BE2C (cell line): ENCODE data around the gene SCN11A.
"Not testable (repeated sequence)": the region's sequence is repeated elsewhere in the genome, so short reads cannot be mapped to it uniquely, and the experiment has no call there.

ENCODE experiments used
- DNase-seq: peaks from one replicate; pipeline ENCODE4 v3.0.0-alpha.2; 2020
- H3K27me3 ChIP-seq: fragments of 250-450 bp; sonication (Bioruptor Pico); 2 replicates; pipeline ENCODE4 v1.5.1; 2020; ENCODE audit warnings: mild to moderate bottlenecking
- H3K36me3 ChIP-seq: fragments of 250-450 bp; sonication (Bioruptor Pico); 2 replicates; pipeline ENCODE4 v1.5.1; 2020; ENCODE audit warnings: mild to moderate bottlenecking
- H3K4me1 ChIP-seq: fragments of 250-450 bp; sonication (Bioruptor Pico); 2 replicates; pipeline ENCODE4 v1.5.1; 2020
- H3K4me3 ChIP-seq: 2 replicates; pipeline ENCODE4 v1.5.1; 2011; ENCODE audit warnings: low read depth, low read length
- H3K9me3 ChIP-seq: fragments of 250-450 bp; sonication (Bioruptor Pico); 2 replicates; pipeline ENCODE4 v1.5.1; 2020
- TF ChIP-seq, protein P1 (sequence below): IDR thresholded peaks from 2 replicates; pipeline ENCODE4 v1.5.1; 2012; ENCODE audit warnings: mild to moderate bottlenecking, low read depth, low read length

SCN11A gene

DNA sequence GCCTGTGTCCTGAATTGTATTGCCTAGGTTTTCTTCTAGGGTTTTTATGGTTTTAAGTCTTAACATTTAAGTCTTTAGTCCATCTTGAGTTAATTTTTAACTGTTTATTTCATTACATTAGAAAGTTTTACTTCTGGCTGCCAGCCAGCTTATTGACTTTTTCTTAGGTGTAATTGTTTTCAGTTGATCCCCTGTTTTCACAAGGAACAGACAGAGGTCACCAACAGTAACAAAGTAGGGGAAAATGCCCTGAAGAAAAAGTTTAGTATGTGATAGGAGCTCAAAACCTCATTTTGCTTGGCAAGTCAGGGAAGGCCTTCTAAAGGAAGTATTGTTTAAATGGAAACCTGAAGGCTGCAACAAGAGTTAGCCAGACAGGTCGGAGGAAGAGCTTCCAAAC lies 10.4 kb upstream of the SCN11A start:
- no peak overlapping the region for H3K4me3 ChIP-seq
- no peak for DNase-seq
- no peaks in the 10 kb centered on the region for H3K4me1 ChIP-seq
- no peaks in the 10 kb centered on the region for H3K36me3 ChIP-seq
- H3K27me3 ChIP-seq, result no peaks in the 10 kb centered on the region
- TF ChIP-seq, protein P1, sequence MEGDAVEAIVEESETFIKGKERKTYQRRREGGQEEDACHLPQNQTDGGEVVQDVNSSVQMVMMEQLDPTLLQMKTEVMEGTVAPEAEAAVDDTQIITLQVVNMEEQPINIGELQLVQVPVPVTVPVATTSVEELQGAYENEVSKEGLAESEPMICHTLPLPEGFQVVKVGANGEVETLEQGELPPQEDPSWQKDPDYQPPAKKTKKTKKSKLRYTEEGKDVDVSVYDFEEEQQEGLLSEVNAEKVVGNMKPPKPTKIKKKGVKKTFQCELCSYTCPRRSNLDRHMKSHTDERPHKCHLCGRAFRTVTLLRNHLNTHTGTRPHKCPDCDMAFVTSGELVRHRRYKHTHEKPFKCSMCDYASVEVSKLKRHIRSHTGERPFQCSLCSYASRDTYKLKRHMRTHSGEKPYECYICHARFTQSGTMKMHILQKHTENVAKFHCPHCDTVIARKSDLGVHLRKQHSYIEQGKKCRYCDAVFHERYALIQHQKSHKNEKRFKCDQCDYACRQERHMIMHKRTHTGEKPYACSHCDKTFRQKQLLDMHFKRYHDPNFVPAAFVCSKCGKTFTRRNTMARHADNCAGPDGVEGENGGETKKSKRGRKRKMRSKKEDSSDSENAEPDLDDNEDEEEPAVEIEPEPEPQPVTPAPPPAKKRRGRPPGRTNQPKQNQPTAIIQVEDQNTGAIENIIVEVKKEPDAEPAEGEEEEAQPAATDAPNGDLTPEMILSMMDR, result no peak
- H3K9me3 ChIP-seq, result no peaks in the 10 kb centered on the region

DNA sequence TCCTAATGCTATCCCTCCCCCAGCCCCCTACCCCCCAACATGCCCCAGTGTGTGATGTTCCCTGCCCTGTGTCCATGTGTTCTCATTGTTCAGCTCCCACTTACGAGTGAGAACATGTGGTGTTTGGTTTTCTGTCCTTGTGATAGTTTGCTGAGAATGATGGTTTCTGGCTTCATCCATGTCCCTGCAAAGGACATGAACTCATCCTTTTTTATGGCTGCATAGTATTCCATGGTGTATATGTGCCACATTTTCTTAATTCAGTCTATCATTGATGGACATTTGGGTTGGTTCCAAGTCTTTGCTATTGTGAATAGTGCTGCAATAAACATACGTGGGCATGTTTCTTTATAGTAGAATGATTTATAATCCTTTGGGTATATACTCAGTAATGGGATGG lies 9.5 kb upstream of the SCN11A start:
- DNase-seq, H3K27me3 ChIP-seq, H3K36me3 ChIP-seq, H3K4me3 ChIP-seq, H3K9me3 ChIP-seq, H3K4me1 ChIP-seq: not testable (repeated sequence)

DNA sequence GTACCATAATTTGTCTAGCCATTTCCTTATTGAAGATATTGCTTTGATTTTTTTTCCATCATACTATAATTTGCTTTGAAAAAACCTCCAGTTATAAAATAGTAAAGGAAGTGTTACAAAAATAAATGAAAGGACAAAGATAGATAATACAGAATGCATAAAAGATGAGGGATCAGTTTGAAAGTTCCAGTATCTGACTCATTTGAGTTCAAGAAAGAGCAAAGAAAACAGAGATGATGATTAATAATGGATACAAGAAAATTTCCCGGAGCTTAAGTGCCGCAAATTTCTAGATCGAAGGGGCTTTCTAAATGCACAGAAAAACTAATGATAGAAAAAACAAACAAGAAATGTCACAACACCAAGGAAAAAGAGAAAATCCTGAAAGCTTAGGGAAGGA lies 4.4 kb upstream of the SCN11A start:
- TF ChIP-seq, protein P1, result no peak
- Histone ChIP-seq H3K9me3 (no peaks in the 10 kb centered on the region), H3K27me3 (no peaks in the 10 kb centered on the region), H3K36me3 (no peaks in the 10 kb centered on the region), H3K4me3 (no peak overlapping the region), H3K4me1 (no peaks in the 10 kb centered on the region)
- no peak for DNase-seq

DNA sequence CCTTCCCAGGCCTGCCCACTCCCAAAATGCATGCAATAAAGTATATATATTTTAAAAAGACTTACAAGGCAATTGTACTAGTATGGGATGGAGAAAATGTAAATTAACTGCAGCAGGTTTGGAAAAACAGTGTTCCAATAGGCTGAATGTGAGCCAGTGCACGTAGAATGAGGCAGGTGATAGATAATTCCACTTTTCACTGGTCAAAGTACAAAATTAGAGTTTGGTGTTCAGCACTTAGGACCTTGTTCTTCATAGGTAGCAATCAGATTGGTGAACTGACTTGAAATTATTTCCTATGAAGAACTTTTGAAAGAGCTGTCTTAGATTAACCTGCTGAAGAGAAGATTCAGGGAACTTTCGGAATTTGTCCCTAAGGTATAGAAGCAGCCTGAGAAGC lies 2.0 kb upstream of the SCN11A start:
- no peak for DNase-seq
- H3K9me3 ChIP-seq, result no peaks in the 10 kb centered on the region
- H3K4me3 ChIP-seq, result no peak overlapping the region
- H3K27me3 ChIP-seq, result no peaks in the 10 kb centered on the region
- TF ChIP-seq, protein P1, result no peak
- H3K4me1 ChIP-seq, result no peaks in the 10 kb centered on the region
- no peaks in the 10 kb centered on the region for H3K36me3 ChIP-seq

DNA sequence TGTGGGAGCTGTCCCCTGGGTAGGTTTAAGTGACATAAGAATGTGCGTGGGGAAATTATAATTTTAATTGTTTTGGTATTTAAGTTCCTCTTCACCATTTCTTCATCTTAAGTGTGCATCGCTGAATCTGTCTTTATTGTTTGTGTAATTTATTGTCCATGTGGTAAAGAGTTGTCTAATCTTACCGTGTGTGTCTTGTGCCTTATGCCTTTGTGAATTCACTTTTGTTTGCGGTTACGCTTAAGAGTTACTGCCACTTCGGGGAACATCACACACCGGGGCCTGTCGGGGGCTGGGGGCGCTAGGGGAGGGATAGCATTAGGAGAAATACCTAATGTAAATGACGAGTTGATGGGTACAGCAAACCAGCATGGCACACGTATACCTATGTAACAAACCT lies 839 bp upstream of the SCN11A start:
- peak overlapping the region; percentile 69 for H3K4me3 ChIP-seq
- no peaks in the 10 kb centered on the region for H3K36me3 ChIP-seq
- no peaks in the 10 kb centered on the region for H3K4me1 ChIP-seq
- no peak for DNase-seq
- H3K27me3 ChIP-seq, result no peaks in the 10 kb centered on the region
- TF ChIP-seq, protein P1, result no peak
- no peaks in the 10 kb centered on the region for H3K9me3 ChIP-seq

DNA sequence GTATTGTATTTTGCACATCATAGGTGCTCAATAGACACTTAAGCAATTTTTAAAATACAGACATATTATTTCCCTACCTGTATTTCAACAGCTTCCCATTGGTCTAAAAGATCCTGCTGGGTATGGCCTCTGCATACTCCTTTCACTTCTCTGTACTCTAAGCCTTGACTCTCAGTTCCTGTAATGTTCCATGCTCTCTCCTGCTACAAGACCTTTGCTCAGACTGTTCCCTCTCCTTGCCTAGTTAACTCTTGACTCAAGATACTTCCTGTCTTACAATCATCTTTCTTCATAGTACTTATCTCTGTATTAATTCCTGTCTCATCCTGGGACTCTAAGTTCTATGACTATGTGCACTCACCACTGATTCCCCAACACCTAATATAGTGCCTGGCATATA lies 1.7 kb downstream of the SCN11A start:
- Histone ChIP-seq H3K4me3 (no peak overlapping the region), H3K36me3 (no peaks in the 10 kb centered on the region), H3K9me3 (no peaks in the 10 kb centered on the region), H3K4me1 (no peaks in the 10 kb centered on the region), H3K27me3 (no peaks in the 10 kb centered on the region)
- no peak for DNase-seq
- TF ChIP-seq, protein P1, result no peak

DNA sequence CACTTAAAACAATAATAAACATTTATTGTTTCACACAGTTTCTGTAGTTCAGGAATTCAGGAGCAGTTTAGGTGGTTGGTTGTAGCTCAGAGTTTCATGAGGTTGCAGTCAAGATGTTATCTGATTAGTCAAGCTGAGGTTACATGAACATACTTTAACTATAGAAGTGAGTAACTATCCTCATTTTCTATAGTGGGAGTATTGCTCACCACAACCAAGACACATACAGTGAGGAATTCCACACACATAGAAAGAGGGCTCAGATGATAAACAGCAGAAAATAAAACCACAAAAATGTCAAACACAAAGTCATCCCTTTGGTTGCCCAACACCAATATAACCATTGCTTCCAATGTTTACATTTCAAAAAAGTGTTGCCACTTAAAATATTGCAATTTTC lies 13.6 kb downstream of the SCN11A start:
- no peaks in the 10 kb centered on the region for H3K27me3 ChIP-seq
- TF ChIP-seq, protein P1, result no peak
- DNase-seq, result no peak
- no peak overlapping the region for H3K4me3 ChIP-seq
- H3K4me1 ChIP-seq, result no peaks in the 10 kb centered on the region
- no peaks in the 10 kb centered on the region for H3K36me3 ChIP-seq
- no peaks in the 10 kb centered on the region for H3K9me3 ChIP-seq
